Measurements from ENCODE around the gene ULK2. TPM values are rescaled to one million over a fixed set of nuclear protein-coding genes. Genes with fewer than 3 reads are reported as not detected.
A peak's percentile ranks its signal among the peaks of the same experiment; 100 is the strongest.

The ULK2 gene
- total RNA-seq, 1 experiment from 2014 or later: 22.8 TPM

- H3K36me3 ChIP-seq (ENCODE audit: control insufficient read depth, insufficient read depth, low read length): no peaks in the 10 kb centered on the region; the same call in 1 of the 2 replicates
- intact Hi-C loops (cut with micrococcal nuclease; ENCODE audit: unreplicated experiment): no loop called here
- no peaks in the 10 kb centered on the region for H3K9me3 ChIP-seq (ENCODE audit: control insufficient read depth, insufficient read depth, low read depth, low read length)
- TF ChIP-seq SIN3A (IDR thresholded peaks at IDR 0.05; ENCODE audit: borderline replicate concordance, insufficient read depth, low read depth, low read length) (no peak), POLR2AphosphoS5 (IDR thresholded peaks at IDR 0.05; ENCODE audit: low read depth, low read length) (no peak), CTCF (IDR thresholded peaks at IDR 0.05) (no peak), REST (IDR thresholded peaks at IDR 0.05; ENCODE audit: insufficient read depth in 1 of 2, low read depth in 2 of 2, low read length in 1 of 2) (no peak), TCF7L2 (IDR thresholded peaks at IDR 0.05; ENCODE audit: low read depth, low read length) (no peak)
- H3K27me3 ChIP-seq (ENCODE audit: control insufficient read depth, insufficient read depth, low read length): no peaks in the 10 kb centered on the region
- DNase-seq (ENCODE audit: low read depth, low spot score): no peak
- H3K27ac ChIP-seq (ENCODE audit: low read length): peak overlapping the region; percentile 17; the same call in 1 of the 2 replicates
- H3K4me1 ChIP-seq (ENCODE audit: control insufficient read depth, insufficient read depth, low read length): peaks cover 10% of the 10 kb centered on the region; the same call in 1 of the 2 replicates
- POLR2A ChIA-PET: no interaction called here
- H3K4me3 ChIP-seq (ENCODE audit: low read depth in 2 of 2, low read length in 2 of 2): no peak overlapping the region
- in situ Hi-C loops (cut with HindIII; ENCODE audit: low pct_unique_long_range_greater_than_20kb, low sequenced_read_pairs): no loop called here
- CTCF ChIA-PET: no interaction called here
- no peak for ATAC-seq
- BruUV-seq (replicated peaks): no TSS peak
These were observed 97.6 kb downstream of the ULK2 start for GRCh38 chr17:19769946-19770652.

- no peaks in the 10 kb centered on the region for H3K36me3 ChIP-seq (ENCODE audit: control insufficient read depth, insufficient read depth, low read length)
- no peaks in the 10 kb centered on the region for H3K9me3 ChIP-seq (ENCODE audit: control insufficient read depth, insufficient read depth, low read depth, low read length)
- CTCF ChIA-PET: no interaction called here
- POLR2A ChIA-PET: no interaction called here
- no peaks in the 10 kb centered on the region for H3K27me3 ChIP-seq (ENCODE audit: control insufficient read depth, insufficient read depth, low read length)
- in situ Hi-C loops (cut with HindIII; ENCODE audit: low pct_unique_long_range_greater_than_20kb, low sequenced_read_pairs): no loop called here
- peaks cover 10% of the 10 kb centered on the region; the same call in 1 of the 2 replicates for H3K4me1 ChIP-seq (ENCODE audit: control insufficient read depth, insufficient read depth, low read length)
- TF ChIP-seq REST (IDR thresholded peaks at IDR 0.05; ENCODE audit: insufficient read depth in 1 of 2, low read depth in 2 of 2, low read length in 1 of 2): no peak
- no peak overlapping the region for H3K4me3 ChIP-seq (ENCODE audit: low read depth in 2 of 2, low read length in 2 of 2)
- no TSS peak for BruUV-seq (replicated peaks)
- no peak overlapping the region for H3K27ac ChIP-seq (ENCODE audit: low read length)
- ATAC-seq (no peak), DNase-seq (ENCODE audit: low read depth, low spot score) (no peak)
- intact Hi-C loops (cut with micrococcal nuclease; ENCODE audit: unreplicated experiment): no loop called here
These were observed 99.5 kb downstream of the ULK2 start for GRCh38 chr17:19768046-19768782.

Measured in Panc1 (cell line).